Gastrocnemius medialis (tissue), 4 donors: Measurements from ENCODE around the gene CYP1A1.

Source experiments
- POLR2A ChIP-seq, 2 donors: fragments of 450-650 bp; IDR thresholded peaks; one replicate each; pipeline ENCODE4 v1.6.1; 2017; ENCODE audit warnings: antibody characterized with exemption in 2 of 2, mild to moderate bottlenecking in 2 of 2, moderate library complexity in 2 of 2
- TF ChIP-seq, protein P1 (sequence below), 5 experiments: fragments of 450-650 bp in 3 of 5; fragments of 200-600 bp in 2 of 5; sonication (generic) in 2 of 5; IDR thresholded peaks in 4 of 5; conservative IDR thresholded peaks in 1 of 5; 1 replicate in 4 of 5; 2 replicates in 1 of 5; pipeline ENCODE4 v1.5.1; 2016 to 2019; ENCODE audit warnings: antibody characterized with exemption in 5 of 5, mild to moderate bottlenecking in 3 of 5, moderate library complexity in 3 of 5

- TF ChIP-seq, protein P1, sequence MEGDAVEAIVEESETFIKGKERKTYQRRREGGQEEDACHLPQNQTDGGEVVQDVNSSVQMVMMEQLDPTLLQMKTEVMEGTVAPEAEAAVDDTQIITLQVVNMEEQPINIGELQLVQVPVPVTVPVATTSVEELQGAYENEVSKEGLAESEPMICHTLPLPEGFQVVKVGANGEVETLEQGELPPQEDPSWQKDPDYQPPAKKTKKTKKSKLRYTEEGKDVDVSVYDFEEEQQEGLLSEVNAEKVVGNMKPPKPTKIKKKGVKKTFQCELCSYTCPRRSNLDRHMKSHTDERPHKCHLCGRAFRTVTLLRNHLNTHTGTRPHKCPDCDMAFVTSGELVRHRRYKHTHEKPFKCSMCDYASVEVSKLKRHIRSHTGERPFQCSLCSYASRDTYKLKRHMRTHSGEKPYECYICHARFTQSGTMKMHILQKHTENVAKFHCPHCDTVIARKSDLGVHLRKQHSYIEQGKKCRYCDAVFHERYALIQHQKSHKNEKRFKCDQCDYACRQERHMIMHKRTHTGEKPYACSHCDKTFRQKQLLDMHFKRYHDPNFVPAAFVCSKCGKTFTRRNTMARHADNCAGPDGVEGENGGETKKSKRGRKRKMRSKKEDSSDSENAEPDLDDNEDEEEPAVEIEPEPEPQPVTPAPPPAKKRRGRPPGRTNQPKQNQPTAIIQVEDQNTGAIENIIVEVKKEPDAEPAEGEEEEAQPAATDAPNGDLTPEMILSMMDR (IDR thresholded peaks at IDR 0.05 in 4 of 5, conservative IDR thresholded peaks at IDR 0.05 in 1 of 5) = no peak
- TF ChIP-seq POLR2A (IDR thresholded peaks at IDR 0.05) = no peak
Observed at GRCh38 chr15:74733269-74733668, 7.9 kb upstream of the CYP1A1 start.
